A549 (cell line): ENCODE measurements around the gene USP17L30.
"Not testable (repeated sequence)": the region's sequence is repeated elsewhere in the genome, so short reads cannot be mapped to it uniquely, and the experiment has no call there.

Experiments
- ESRRA ChIP-seq: fragments of 150-350 bp; IDR thresholded peaks from 2 replicates; pipeline ENCODE4 v1.6.1; 2014; ENCODE audit warnings: mild to moderate bottlenecking, low read length, borderline replicate concordance
- KDM1A ChIP-seq: fragments of 200-600 bp; sonication (generic); IDR thresholded peaks from 2 replicates; pipeline ENCODE4 v1.6.1; 2016; ENCODE audit warnings: low read depth, mild to moderate bottlenecking
- MAFK ChIP-seq: fragments of 450-650 bp; IDR thresholded peaks from 2 replicates; pipeline ENCODE4 v1.6.1; 2014; ENCODE audit not compliant: partially characterized antibody
- MYC ChIP-seq: IDR thresholded peaks from 2 replicates; pipeline ENCODE4 v1.6.1; 2012; ENCODE audit warnings: mild to moderate bottlenecking, inconsistent platforms, low read length, improper control_type of control experiment, borderline replicate concordance
- NR3C1 ChIP-seq: fragments of >200 bp; sonication (Bioruptor Twin); formaldehyde crosslinking; IDR thresholded peaks from 3 replicates; pipeline ENCODE4 v1.6.1; 2017
- POLR2A ChIP-seq: IDR thresholded peaks from 2 replicates; pipeline ENCODE4 v1.6.1; 2012; ENCODE audit warnings: mild to moderate bottlenecking, low read length
- RCOR1 ChIP-seq: fragments of 150-350 bp; IDR thresholded peaks from 2 replicates; pipeline ENCODE4 v1.6.1; 2014; ENCODE audit warnings: antibody characterized with exemption, low read length, low read depth
- TF ChIP-seq, protein P1 (sequence below): fragments of >200 bp; sonication (Bioruptor Twin); formaldehyde crosslinking; IDR thresholded peaks from 3 replicates; pipeline ENCODE4 v1.5.1; 2016
- TF ChIP-seq, protein P2 (sequence below): IDR thresholded peaks from 2 replicates; pipeline ENCODE4 v1.6.1; 2012

- not testable (repeated sequence) for TF ChIP-seq NR3C1, RCOR1, MAFK, KDM1A, ESRRA, POLR2A, MYC
- TF ChIP-seq, protein P1, sequence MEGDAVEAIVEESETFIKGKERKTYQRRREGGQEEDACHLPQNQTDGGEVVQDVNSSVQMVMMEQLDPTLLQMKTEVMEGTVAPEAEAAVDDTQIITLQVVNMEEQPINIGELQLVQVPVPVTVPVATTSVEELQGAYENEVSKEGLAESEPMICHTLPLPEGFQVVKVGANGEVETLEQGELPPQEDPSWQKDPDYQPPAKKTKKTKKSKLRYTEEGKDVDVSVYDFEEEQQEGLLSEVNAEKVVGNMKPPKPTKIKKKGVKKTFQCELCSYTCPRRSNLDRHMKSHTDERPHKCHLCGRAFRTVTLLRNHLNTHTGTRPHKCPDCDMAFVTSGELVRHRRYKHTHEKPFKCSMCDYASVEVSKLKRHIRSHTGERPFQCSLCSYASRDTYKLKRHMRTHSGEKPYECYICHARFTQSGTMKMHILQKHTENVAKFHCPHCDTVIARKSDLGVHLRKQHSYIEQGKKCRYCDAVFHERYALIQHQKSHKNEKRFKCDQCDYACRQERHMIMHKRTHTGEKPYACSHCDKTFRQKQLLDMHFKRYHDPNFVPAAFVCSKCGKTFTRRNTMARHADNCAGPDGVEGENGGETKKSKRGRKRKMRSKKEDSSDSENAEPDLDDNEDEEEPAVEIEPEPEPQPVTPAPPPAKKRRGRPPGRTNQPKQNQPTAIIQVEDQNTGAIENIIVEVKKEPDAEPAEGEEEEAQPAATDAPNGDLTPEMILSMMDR, result not testable (repeated sequence)
- TF ChIP-seq, protein P2, sequence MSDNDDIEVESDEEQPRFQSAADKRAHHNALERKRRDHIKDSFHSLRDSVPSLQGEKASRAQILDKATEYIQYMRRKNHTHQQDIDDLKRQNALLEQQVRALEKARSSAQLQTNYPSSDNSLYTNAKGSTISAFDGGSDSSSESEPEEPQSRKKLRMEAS, result not testable (repeated sequence)
Measured at GRCh38 chr4:9329611-9330010, 33.3 kb upstream of the USP17L30 start, which contains the start of gene USP17L25.
